ENCODE measurements around the gene PSD4. TPM values are rescaled to one million over a fixed set of nuclear protein-coding genes. Genes with fewer than 3 reads are reported as not detected.

PSD4 gene
- total and polyA plus RNA-seq, 4 donors, result 20.9 to 48.1 (median 29.0) TPM

DNA sequence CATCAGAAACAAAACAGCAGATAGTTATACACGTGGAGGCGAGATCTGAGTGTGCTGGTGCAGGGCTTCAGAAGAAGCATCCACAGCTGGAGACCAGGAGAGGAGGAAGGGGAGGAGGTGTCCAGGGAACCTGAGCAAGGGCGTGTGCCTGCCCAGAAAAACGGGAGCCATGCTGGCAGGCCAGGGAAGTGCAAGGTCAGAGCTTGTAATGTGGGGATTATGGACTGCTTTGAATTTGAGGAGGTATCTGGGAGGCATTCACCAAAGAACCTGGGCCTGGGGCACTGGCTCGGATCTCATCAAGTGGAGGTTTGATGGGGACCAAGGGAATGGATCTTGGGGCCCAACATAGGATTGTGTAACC lies 12.6 kb downstream of the PSD4 start:
- Histone ChIP-seq H3K4me3 (no peak overlapping the region), H3K27me3 (ENCODE audit: control insufficient read depth in 3 of 3, insufficient read depth in 3 of 3, low read length in 2 of 3) (no peaks in the 10 kb centered on the region), H3K9ac (ENCODE audit: insufficient read depth in 1 of 2, low read length in 2 of 2) (no peak overlapping the region), H3K36me3 (ENCODE audit: control insufficient read depth in 4 of 4, insufficient read depth in 4 of 4, low read length in 4 of 4) (peaks cover 0 to 2% (median 0%) of the 10 kb centered on the region in 4 donors), H3K4me1 (ENCODE audit: control insufficient read depth in 5 of 5, insufficient read depth in 5 of 5, low read length in 5 of 5) (peaks cover 0 to 12% (median 2%) of the 10 kb centered on the region in 5 donors), H3K9me3 (ENCODE audit: control insufficient read depth in 4 of 4, insufficient read depth in 3 of 4, low read length in 3 of 4) (no peaks in the 10 kb centered on the region), H3K27ac (ENCODE audit: low read depth in 1 of 2, low read length in 1 of 2) (no peak overlapping the region)
- no peak for DNase-seq
- TF ChIP-seq, protein P1, sequence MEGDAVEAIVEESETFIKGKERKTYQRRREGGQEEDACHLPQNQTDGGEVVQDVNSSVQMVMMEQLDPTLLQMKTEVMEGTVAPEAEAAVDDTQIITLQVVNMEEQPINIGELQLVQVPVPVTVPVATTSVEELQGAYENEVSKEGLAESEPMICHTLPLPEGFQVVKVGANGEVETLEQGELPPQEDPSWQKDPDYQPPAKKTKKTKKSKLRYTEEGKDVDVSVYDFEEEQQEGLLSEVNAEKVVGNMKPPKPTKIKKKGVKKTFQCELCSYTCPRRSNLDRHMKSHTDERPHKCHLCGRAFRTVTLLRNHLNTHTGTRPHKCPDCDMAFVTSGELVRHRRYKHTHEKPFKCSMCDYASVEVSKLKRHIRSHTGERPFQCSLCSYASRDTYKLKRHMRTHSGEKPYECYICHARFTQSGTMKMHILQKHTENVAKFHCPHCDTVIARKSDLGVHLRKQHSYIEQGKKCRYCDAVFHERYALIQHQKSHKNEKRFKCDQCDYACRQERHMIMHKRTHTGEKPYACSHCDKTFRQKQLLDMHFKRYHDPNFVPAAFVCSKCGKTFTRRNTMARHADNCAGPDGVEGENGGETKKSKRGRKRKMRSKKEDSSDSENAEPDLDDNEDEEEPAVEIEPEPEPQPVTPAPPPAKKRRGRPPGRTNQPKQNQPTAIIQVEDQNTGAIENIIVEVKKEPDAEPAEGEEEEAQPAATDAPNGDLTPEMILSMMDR (IDR thresholded peaks at IDR 0.05; ENCODE audit: control extremely low read depth, extremely low read depth), result no peak
- WGBS, 2 donors, result 88 to 90% methylated on average over 5 of the region's 5 CpGs
- no peak for ATAC-seq (ENCODE audit: insufficient read depth, low FRiP score)

DNA sequence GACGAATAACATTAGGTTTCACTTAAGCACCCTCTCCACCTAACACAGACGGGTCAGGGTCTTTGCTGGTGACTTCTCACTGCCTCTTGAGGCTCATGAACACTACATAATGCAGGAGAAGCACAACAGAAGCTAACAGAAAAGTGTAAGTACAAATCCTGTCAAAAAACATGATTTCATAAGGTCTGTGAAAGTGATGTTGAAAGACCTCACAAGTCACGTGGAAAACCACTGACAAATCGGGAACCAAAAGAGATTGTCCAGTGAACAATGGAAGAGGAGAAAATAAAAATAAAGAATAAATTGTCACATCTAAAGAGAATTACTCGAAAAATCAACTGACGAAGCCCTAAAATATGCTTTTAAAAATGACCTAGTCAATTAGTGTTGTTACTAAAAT lies 14.0 kb downstream of the PSD4 start:
- Histone ChIP-seq H3K36me3 (ENCODE audit: control insufficient read depth in 4 of 4, insufficient read depth in 4 of 4, low read length in 4 of 4) (peaks cover 0 to 5% (median 0%) of the 10 kb centered on the region in 4 donors), H3K27ac (ENCODE audit: low read depth in 1 of 2, low read length in 1 of 2) (no peak overlapping the region), H3K9me3 (ENCODE audit: control insufficient read depth in 4 of 4, insufficient read depth in 3 of 4, low read length in 3 of 4) (no peaks in the 10 kb centered on the region), H3K9ac (ENCODE audit: insufficient read depth in 1 of 2, low read length in 2 of 2) (no peak overlapping the region), H3K4me3 (no peak overlapping the region), H3K4me1 (ENCODE audit: control insufficient read depth in 5 of 5, insufficient read depth in 5 of 5, low read length in 5 of 5) (peaks cover 0 to 8% (median 0%) of the 10 kb centered on the region in 5 donors), H3K27me3 (ENCODE audit: control insufficient read depth in 3 of 3, insufficient read depth in 3 of 3, low read length in 2 of 3) (no peaks in the 10 kb centered on the region)
- DNase-seq (no peak), ATAC-seq (ENCODE audit: insufficient read depth, low FRiP score) (no peak)
- TF ChIP-seq, protein P1 (IDR thresholded peaks at IDR 0.05; ENCODE audit: control extremely low read depth, extremely low read depth), result no peak
- 61 to 75% methylated on average over 6 of the region's 6 CpGs for WGBS, 2 donors

DNA sequence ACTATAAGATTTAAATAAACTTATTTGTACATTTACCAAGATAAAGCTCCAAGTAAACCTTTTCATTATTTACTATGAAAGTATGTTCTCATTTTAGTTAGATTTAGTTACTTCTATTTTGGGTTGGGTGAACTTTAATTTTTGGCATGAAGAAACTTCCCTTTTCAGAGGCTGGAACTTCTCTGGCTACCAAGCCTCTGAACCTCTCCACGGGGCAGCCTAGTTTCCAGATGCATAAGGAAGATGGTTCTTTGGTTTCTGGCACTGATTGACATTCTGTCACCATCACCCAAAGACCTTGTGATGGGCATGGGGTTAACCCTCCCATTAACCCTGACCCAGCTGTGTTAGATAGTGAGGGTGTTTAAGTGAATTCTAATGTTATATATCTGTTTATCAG lies 17.1 kb downstream of the PSD4 start:
- no peak overlapping the region for H3K9ac ChIP-seq (ENCODE audit: insufficient read depth in 1 of 2, low read length in 2 of 2)
- TF ChIP-seq, protein P1 (IDR thresholded peaks at IDR 0.05; ENCODE audit: control extremely low read depth, extremely low read depth), result no peak
- H3K27ac ChIP-seq (ENCODE audit: low read depth in 1 of 2, low read length in 1 of 2), result no peak overlapping the region
- H3K9me3 ChIP-seq (ENCODE audit: control insufficient read depth in 4 of 4, insufficient read depth in 3 of 4, low read length in 3 of 4), result no peaks in the 10 kb centered on the region
- DNase-seq (no peak), ATAC-seq (ENCODE audit: insufficient read depth, low FRiP score) (no peak)
- H3K4me1 ChIP-seq (ENCODE audit: control insufficient read depth in 5 of 5, insufficient read depth in 5 of 5, low read length in 5 of 5), result no peaks in the 10 kb centered on the region
- peaks cover 0 to 9% (median 0%) of the 10 kb centered on the region in 4 donors for H3K36me3 ChIP-seq (ENCODE audit: control insufficient read depth in 4 of 4, insufficient read depth in 4 of 4, low read length in 4 of 4)
- no peaks in the 10 kb centered on the region for H3K27me3 ChIP-seq (ENCODE audit: control insufficient read depth in 3 of 3, insufficient read depth in 3 of 3, low read length in 2 of 3)
- WGBS, 2 donors, result 21 to 48% methylated on average over 1 of the region's 1 CpG
- H3K4me3 ChIP-seq, result no peak overlapping the region

- TF ChIP-seq, protein P1 (IDR thresholded peaks at IDR 0.05; ENCODE audit: control extremely low read depth, extremely low read depth), result no peak
- no peaks in the 10 kb centered on the region for H3K27me3 ChIP-seq (ENCODE audit: control insufficient read depth in 3 of 3, insufficient read depth in 3 of 3, low read length in 2 of 3)
- ATAC-seq (ENCODE audit: insufficient read depth, low FRiP score), result no peak
- H3K4me3 ChIP-seq, result no peak overlapping the region
- DNase-seq, result no peak
- peaks cover 0 to 10% (median 0%) of the 10 kb centered on the region in 4 donors for H3K36me3 ChIP-seq (ENCODE audit: control insufficient read depth in 4 of 4, insufficient read depth in 4 of 4, low read length in 4 of 4)
- WGBS, 2 donors, result 94 to 96% methylated on average over 7 of the region's 7 CpGs
- no peaks in the 10 kb centered on the region for H3K4me1 ChIP-seq (ENCODE audit: control insufficient read depth in 5 of 5, insufficient read depth in 5 of 5, low read length in 5 of 5)
- no peak overlapping the region for H3K27ac ChIP-seq (ENCODE audit: low read depth in 1 of 2, low read length in 1 of 2)
- H3K9ac ChIP-seq (ENCODE audit: insufficient read depth in 1 of 2, low read length in 2 of 2), result no peak overlapping the region
- no peaks in the 10 kb centered on the region for H3K9me3 ChIP-seq (ENCODE audit: control insufficient read depth in 4 of 4, insufficient read depth in 3 of 4, low read length in 3 of 4)
These were observed 18.8 kb downstream of the PSD4 start for GRCh38 chr2:113192459-113193100.

Measured in lung (tissue), 12 donors.